Astrocyte (in vitro differentiated cells and primary cell): ENCODE data around the gene RIBC2. TPM values are rescaled to one million over a fixed set of nuclear protein-coding genes. Genes with fewer than 3 reads are reported as not detected.
"Not testable (repeated sequence)": the region's sequence is repeated elsewhere in the genome, so short reads cannot be mapped to it uniquely, and the experiment has no call there.

Experiments used
- DNase-seq: peaks from one replicate; pipeline ENCODE4 v3.0.0-alpha.2; 2010; ENCODE audit warnings: low read depth
- FAIRE-seq: peaks from 2 replicates; lab custom pipeline; 2011; peaks lifted over from hg19 to GRCh38; lab: Jason Lieb, UNC
- H2AFZ ChIP-seq: 2 replicates; pipeline ENCODE4 v1.6.0; 2012; ENCODE audit warnings: low read depth, low read length, inconsistent platforms
- H3K27ac ChIP-seq: 2 replicates; pipeline ENCODE4 v1.5.1; 2011; ENCODE audit warnings: low read depth, low read length, inconsistent platforms
- H3K27me3 ChIP-seq: 2 replicates; pipeline ENCODE4 v1.6.0; 2011; ENCODE audit warnings: low read length, inconsistent platforms; ENCODE audit not compliant: insufficient read depth
- H3K36me3 ChIP-seq: 2 replicates; pipeline ENCODE4 v1.5.1; 2011; ENCODE audit warnings: low read length, inconsistent platforms; ENCODE audit not compliant: insufficient read depth
- H3K4me1 ChIP-seq: 2 replicates; pipeline ENCODE4 v1.5.1; 2011; ENCODE audit warnings: low read length, inconsistent platforms; ENCODE audit not compliant: insufficient read depth
- H3K4me2 ChIP-seq: 2 replicates; pipeline ENCODE4 v1.6.0; 2012; ENCODE audit warnings: low read length, inconsistent platforms
- H3K4me3 ChIP-seq: 2 replicates; pipeline ENCODE4 v1.5.1; 2011; ENCODE audit warnings: low read depth, mild to moderate bottlenecking, low read length, inconsistent platforms; ENCODE audit not compliant: insufficient read depth
- H3K79me2 ChIP-seq: 2 replicates; pipeline ENCODE4 v1.6.0; 2012; ENCODE audit warnings: mild to moderate bottlenecking, low read length, inconsistent platforms; ENCODE audit not compliant: insufficient read depth
- H3K9ac ChIP-seq: 2 replicates; pipeline ENCODE4 v1.6.0; 2012; ENCODE audit warnings: mild to moderate bottlenecking, low read length, inconsistent platforms
- H3K9me3 ChIP-seq: 2 replicates; pipeline ENCODE4 v1.5.1; 2012; ENCODE audit warnings: low read depth, mild to moderate bottlenecking, low read length, inconsistent platforms; ENCODE audit not compliant: insufficient read depth
- H4K20me1 ChIP-seq: 2 replicates; pipeline ENCODE4 v1.6.0; 2012; ENCODE audit warnings: low read length, inconsistent platforms; ENCODE audit not compliant: insufficient read depth
- H3K27ac Mint-ChIP-seq: one replicate; pipeline ENCODE4 v1.8.0; 2021; ENCODE audit warnings: mild to moderate bottlenecking, mixed read lengths; ENCODE audit not compliant: unreplicated experiment
- H3K27me3 Mint-ChIP-seq: one replicate; pipeline ENCODE4 v1.8.0; 2021; ENCODE audit warnings: low read depth, mixed read lengths; ENCODE audit not compliant: unreplicated experiment
- H3K36me3 Mint-ChIP-seq: one replicate; pipeline ENCODE4 v1.8.0; 2021; ENCODE audit warnings: low read depth, mixed read lengths; ENCODE audit not compliant: unreplicated experiment
- H3K4me1 Mint-ChIP-seq: one replicate; pipeline ENCODE4 v1.8.0; 2021; ENCODE audit warnings: low read depth, mixed read lengths; ENCODE audit not compliant: unreplicated experiment
- H3K4me3 Mint-ChIP-seq: one replicate; pipeline ENCODE4 v1.8.0; 2021; ENCODE audit warnings: mild to moderate bottlenecking, moderate library complexity, mixed read lengths; ENCODE audit not compliant: unreplicated experiment
- H3K9me3 Mint-ChIP-seq: one replicate; pipeline ENCODE4 v1.8.0; 2021; ENCODE audit warnings: mild to moderate bottlenecking, mixed read lengths; ENCODE audit not compliant: unreplicated experiment
- EZH2 ChIP-seq: IDR thresholded peaks from 2 replicates; pipeline ENCODE4 v1.6.1; 2012; ENCODE audit warnings: mild to moderate bottlenecking, low read length, inconsistent platforms; ENCODE audit not compliant: insufficient read depth
- total RNA-seq: library from RNA; stranded (reverse); gene quantifications from 2 replicates; pipeline ENCODE4 v1.2.1, GENCODE V29; 2021
- TF ChIP-seq, protein P1 (sequence below): IDR thresholded peaks from 2 replicates; pipeline ENCODE4 v1.5.1; 2011; ENCODE audit warnings: low read depth, mild to moderate bottlenecking, inconsistent platforms, low read length, moderate library complexity; ENCODE audit not compliant: insufficient read depth

RIBC2 gene
- total RNA-seq, 1 donor from 2014 or later: not detected

DNA sequence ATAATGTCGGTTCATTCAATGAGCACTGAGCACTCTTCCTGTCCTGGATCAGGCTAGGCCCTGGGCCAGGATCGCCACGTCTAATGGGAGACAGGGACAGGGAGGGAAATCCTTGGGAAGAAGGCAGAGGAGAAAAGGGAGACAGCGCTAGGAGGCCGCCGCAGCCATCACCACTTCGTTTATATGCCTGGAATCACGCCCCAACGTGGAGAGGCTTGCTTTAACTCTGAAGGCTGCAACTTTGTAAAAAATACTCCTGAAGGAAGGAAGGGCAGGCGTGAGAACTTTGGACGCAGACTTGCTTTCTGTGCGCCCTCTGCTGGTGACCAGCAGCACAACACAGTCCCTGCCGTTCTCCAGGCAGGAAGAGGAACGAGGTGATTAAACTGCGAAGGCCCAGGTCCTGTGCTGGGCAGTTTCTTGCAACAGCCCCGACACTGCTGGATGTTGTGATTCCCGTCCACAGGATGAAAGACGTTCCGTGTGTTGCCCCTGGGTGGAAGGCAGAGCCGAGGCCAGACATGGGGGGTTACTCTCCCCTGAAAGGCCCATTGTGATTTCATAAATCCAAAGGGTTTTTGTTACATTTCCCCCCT is 22.1 kb downstream of the RIBC2 start:
- Histone ChIP-seq H3K9me3 (no peaks in the 10 kb centered on the region), H3K79me2 (no peaks in the 10 kb centered on the region), H3K4me3 (no peak overlapping the region), H4K20me1 (no peaks in the 10 kb centered on the region), H2AFZ (peak overlapping the region; percentile 70), H3K27ac (no peak overlapping the region), H3K9ac (peak overlapping the region; percentile 2), H3K36me3 (no peaks in the 10 kb centered on the region), H3K4me2 (peak overlapping the region; percentile 46), H3K27me3 (no peaks in the 10 kb centered on the region), H3K4me1 (peaks cover 3% of the 10 kb centered on the region)
- no peak overlapping the region for H3K4me3 Mint-ChIP-seq
- no peaks in the 10 kb centered on the region for H3K4me1 Mint-ChIP-seq
- peak overlapping the region; percentile 37 for H3K27ac Mint-ChIP-seq
- no peaks in the 10 kb centered on the region for H3K9me3 Mint-ChIP-seq
- H3K36me3 Mint-ChIP-seq: no peaks in the 10 kb centered on the region
- TF ChIP-seq, protein P1, sequence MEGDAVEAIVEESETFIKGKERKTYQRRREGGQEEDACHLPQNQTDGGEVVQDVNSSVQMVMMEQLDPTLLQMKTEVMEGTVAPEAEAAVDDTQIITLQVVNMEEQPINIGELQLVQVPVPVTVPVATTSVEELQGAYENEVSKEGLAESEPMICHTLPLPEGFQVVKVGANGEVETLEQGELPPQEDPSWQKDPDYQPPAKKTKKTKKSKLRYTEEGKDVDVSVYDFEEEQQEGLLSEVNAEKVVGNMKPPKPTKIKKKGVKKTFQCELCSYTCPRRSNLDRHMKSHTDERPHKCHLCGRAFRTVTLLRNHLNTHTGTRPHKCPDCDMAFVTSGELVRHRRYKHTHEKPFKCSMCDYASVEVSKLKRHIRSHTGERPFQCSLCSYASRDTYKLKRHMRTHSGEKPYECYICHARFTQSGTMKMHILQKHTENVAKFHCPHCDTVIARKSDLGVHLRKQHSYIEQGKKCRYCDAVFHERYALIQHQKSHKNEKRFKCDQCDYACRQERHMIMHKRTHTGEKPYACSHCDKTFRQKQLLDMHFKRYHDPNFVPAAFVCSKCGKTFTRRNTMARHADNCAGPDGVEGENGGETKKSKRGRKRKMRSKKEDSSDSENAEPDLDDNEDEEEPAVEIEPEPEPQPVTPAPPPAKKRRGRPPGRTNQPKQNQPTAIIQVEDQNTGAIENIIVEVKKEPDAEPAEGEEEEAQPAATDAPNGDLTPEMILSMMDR: peak; percentile 96
- TF ChIP-seq EZH2: no peak
- FAIRE-seq (peak; percentile 80), DNase-seq (peak; percentile 69)
- peaks cover 13% of the 10 kb centered on the region for H3K27me3 Mint-ChIP-seq

DNA sequence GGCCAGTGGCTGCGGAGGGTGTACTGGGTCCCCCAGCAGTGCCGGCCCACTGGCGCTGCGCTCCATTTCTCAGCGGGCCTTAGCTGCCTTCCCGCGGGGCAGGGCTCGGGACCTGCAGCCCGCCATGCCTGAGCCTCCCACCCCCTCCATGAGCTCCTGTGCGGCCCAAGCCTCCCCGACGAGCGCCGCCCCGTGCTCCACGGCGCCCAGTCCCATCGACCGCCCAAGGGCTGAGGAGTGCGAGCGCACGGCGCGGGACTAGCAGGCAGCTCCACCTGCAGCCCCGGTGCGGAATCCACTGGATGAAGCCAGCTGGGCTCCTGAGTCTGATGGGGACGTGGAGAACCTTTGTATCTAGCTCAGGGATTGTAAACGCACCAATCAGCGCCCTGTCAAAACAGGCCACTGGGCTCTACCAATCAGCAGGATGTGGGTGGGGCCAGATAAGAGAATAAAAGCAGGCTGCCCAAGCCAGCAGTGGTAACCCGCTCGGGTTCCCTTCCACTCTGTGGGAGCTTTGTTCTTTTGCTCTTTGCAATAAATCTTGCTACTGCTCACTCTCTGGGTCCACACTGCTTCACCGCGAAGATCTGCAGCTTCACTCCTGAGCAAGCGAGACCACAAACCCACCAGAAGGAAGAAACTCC is 23.5 kb downstream of the RIBC2 start:
- not testable (repeated sequence) for H3K9ac ChIP-seq, H3K36me3 Mint-ChIP-seq, H3K4me1 Mint-ChIP-seq, H3K36me3 ChIP-seq, H3K4me1 ChIP-seq, H3K79me2 ChIP-seq, H4K20me1 ChIP-seq, H3K4me3 ChIP-seq, H3K4me2 ChIP-seq, FAIRE-seq, DNase-seq, H3K9me3 Mint-ChIP-seq, H3K4me3 Mint-ChIP-seq, H3K9me3 ChIP-seq, H3K27ac ChIP-seq, H3K27ac Mint-ChIP-seq, H3K27me3 ChIP-seq, H2AFZ ChIP-seq
- H3K27me3 Mint-ChIP-seq: peaks cover 13% of the 10 kb centered on the region

DNA sequence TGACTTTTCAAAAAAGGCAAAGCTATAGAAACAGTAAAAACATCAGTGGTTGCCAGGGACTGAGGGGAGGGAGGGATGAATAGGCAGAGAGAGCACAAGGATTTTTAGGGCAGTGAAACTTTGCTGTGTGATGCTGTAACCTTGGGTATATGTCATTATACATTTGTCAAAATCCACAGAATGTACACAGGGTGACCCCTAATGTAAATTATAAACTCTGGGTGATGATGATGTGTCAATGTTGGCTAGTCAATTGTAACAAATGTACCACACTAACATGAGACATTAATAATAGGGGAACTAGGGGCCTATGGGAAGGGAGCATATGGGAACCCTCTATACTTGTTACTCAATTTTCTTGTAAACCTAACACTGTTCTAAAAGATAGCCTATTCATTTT is 24.8 kb downstream of the RIBC2 start:
- H3K27ac ChIP-seq: no peak overlapping the region
- no peak for FAIRE-seq
- H3K9ac ChIP-seq: no peak overlapping the region
- no peaks in the 10 kb centered on the region for H3K27me3 ChIP-seq
- no peak overlapping the region for H3K4me3 ChIP-seq
- H3K4me1 ChIP-seq: peaks cover 9% of the 10 kb centered on the region
- Mint-ChIP-seq H3K27ac (no peak overlapping the region), H3K4me1 (peaks cover 3% of the 10 kb centered on the region), H3K36me3 (no peaks in the 10 kb centered on the region), H3K9me3 (no peaks in the 10 kb centered on the region), H3K4me3 (no peak overlapping the region), H3K27me3 (peaks cover 11% of the 10 kb centered on the region)
- H2AFZ ChIP-seq: no peak overlapping the region
- H3K4me2 ChIP-seq: no peak overlapping the region
- no peaks in the 10 kb centered on the region for H3K36me3 ChIP-seq
- H3K9me3 ChIP-seq: no peaks in the 10 kb centered on the region
- no peaks in the 10 kb centered on the region for H4K20me1 ChIP-seq
- TF ChIP-seq, protein P1: no peak
- no peak for TF ChIP-seq EZH2
- DNase-seq: no peak
- H3K79me2 ChIP-seq: no peaks in the 10 kb centered on the region

DNA sequence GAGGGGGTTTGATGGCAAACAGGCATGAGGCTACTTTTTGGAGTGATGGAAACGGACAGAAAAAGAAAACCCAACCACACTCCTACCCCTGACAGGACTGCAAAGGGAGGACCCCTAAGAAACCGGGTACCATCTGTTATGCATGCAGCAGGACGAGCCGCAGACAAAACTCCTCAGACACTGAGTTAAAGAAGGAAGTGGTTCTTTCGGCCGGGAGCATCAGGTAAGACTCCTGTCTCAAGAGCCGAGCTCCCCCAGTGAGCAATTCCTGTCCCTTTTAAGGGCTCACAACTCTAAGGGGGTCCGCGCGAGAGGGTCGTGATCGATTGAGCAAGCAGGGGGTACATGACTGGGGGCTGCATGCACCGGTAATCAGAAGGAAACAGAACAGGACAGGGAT is 27.2 kb downstream of the RIBC2 start:
- not testable (repeated sequence) for H3K4me3 Mint-ChIP-seq, H3K9me3 ChIP-seq, H4K20me1 ChIP-seq, H3K27ac Mint-ChIP-seq, H3K9ac ChIP-seq, H3K9me3 Mint-ChIP-seq, H3K27me3 ChIP-seq, DNase-seq, H3K4me2 ChIP-seq, FAIRE-seq, H3K4me3 ChIP-seq, H3K36me3 ChIP-seq, H3K27me3 Mint-ChIP-seq, H3K79me2 ChIP-seq, H3K27ac ChIP-seq, H3K4me1 ChIP-seq, H2AFZ ChIP-seq, H3K36me3 Mint-ChIP-seq
- peaks cover 13% of the 10 kb centered on the region for H3K4me1 Mint-ChIP-seq
